Skeletal muscle satellite cell (primary cell): Measurements from ENCODE around the gene NKD1.

Experiments used
- H3K27me3 ChIP-seq: 2 replicates; pipeline ENCODE4 v1.7.0; 2013; ENCODE audit warnings: low read length; ENCODE audit not compliant: control insufficient read depth, insufficient read depth
- H3K36me3 ChIP-seq: 2 replicates; pipeline ENCODE4 v1.7.0; 2013; ENCODE audit warnings: mild to moderate bottlenecking, control low read depth, low read length; ENCODE audit not compliant: insufficient read depth
- H3K4me1 ChIP-seq: 2 replicates; pipeline ENCODE4 v1.7.0; 2013; ENCODE audit warnings: low read length; ENCODE audit not compliant: control insufficient read depth, insufficient read depth
- H3K4me2 ChIP-seq: 2 replicates; pipeline ENCODE4 v1.7.0; 2013; ENCODE audit warnings: mild to moderate bottlenecking, low read length
- H3K4me3 ChIP-seq: 2 replicates; pipeline ENCODE4 v1.7.0; 2013; ENCODE audit warnings: low read length
- H3K9ac ChIP-seq: 2 replicates; pipeline ENCODE4 v1.7.0; 2013; ENCODE audit warnings: mild to moderate bottlenecking, low read depth, low read length, moderate library complexity
- H3K9me3 ChIP-seq: replicated peaks from 2 replicates; pipeline ENCODE4 v1.7.0; 2013; ENCODE audit warnings: mild to moderate bottlenecking, control low read depth, low read length

Gene NKD1

DNA sequence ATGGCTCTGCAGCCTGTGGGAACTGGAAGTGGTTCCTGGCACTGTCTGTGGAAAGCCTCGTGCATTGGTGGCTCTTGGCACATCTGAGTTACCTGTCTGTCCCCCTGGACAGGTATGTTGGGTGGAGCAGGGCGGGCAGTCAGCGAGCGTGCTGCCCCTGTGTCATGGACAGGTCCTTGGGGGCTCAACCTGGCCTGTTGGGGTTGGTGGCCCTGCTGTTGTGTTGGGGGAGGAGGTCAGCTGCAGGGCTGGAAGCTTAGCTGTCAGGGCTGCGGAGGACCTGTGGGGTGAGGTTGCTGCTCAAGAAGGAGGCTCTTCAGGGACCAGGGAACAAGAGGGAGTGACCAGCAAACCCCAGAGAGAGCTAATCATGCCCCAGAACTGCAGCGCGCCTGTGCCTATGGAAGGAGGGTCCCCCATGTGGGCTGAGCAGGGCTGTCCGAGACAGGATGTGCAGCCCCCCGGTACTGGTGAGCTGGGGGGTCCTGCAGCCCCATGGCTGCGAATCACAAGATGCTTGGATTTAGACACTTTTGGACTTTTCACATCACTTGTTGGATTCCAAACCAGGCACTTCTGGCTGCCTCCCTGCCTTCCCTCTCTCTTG lies 7.2 kb downstream of the NKD1 start:
- no peaks in the 10 kb centered on the region for H3K4me1 ChIP-seq
- no peaks in the 10 kb centered on the region for H3K36me3 ChIP-seq
- H3K9ac ChIP-seq: no peak overlapping the region
- H3K9me3 ChIP-seq: no peaks in the 10 kb centered on the region
- H3K4me2 ChIP-seq: no peak overlapping the region
- peaks cover 23% of the 10 kb centered on the region for H3K27me3 ChIP-seq
- H3K4me3 ChIP-seq: no peak overlapping the region

DNA sequence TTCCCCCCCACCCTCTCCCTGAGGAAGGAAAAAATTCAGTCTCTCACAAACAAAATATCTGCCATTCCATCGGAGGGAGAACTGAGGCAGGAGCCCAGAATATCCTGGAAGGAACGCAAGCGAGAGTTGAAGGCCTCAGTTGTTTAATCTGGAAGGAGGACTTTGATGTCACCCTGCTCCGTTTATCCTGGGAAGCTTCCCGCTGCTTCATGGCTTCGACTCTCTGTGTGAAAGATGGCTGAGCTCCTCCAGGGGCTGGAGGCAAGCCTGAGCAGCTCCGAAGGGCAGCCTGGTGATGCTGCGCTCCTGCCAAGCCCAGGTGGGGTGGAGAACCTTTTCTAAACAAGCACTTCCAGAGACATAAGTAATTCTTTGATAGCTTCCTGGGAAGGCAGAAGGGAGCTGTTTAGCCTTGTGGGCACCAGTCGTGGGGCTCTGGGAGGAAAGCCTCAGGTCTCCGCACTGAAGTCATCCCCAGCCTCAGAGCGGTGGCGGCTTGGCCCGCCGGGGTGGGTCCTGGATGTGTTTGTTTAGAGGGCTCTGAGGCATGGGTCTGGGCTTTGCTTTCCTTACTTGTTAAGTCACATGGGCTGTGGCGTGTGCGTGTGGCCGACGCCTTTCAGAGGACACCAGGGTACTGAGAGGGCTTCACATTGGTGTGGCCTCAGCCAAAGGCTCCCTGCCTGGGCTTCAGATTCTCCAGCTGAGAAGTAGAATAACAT lies 7.9 kb downstream of the NKD1 start:
- H3K4me2 ChIP-seq: no peak overlapping the region
- no peaks in the 10 kb centered on the region for H3K9me3 ChIP-seq
- H3K4me3 ChIP-seq: no peak overlapping the region
- H3K27me3 ChIP-seq: peaks cover 17% of the 10 kb centered on the region
- no peaks in the 10 kb centered on the region for H3K36me3 ChIP-seq
- no peaks in the 10 kb centered on the region for H3K4me1 ChIP-seq
- no peak overlapping the region for H3K9ac ChIP-seq

GRCh38 chr16:50557046-50557445 lies 8.8 kb downstream of the NKD1 start:
- Histone ChIP-seq H3K9ac (no peak overlapping the region), H3K27me3 (peaks cover 10% of the 10 kb centered on the region)

DNA sequence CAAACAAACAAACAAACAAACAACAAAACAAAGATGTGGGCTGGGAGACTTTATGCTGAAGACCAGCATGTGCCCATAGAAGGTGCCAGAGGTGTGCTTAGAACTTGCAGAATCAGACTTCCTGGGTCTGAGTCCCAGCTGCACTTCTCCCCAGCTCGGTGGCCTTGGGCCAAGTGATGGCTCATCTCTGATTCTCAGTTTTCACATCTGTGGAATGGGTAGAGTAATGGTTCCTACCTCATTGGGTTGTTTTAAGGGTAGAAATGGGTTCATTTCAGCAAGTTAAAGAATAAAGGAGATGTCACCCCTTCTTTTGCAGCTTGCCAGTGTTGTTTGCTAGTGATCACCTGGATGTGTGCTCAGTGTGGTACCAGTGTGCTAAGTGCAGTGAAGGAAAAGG lies 10.7 kb downstream of the NKD1 start:
- Histone ChIP-seq H3K4me3 (no peak overlapping the region), H3K4me2 (no peak overlapping the region), H3K4me1 (no peaks in the 10 kb centered on the region), H3K9me3 (no peaks in the 10 kb centered on the region), H3K9ac (no peak overlapping the region), H3K27me3 (no peaks in the 10 kb centered on the region), H3K36me3 (no peaks in the 10 kb centered on the region)

More at GRCh38 chr16:50557046-50557445, 8.8 kb downstream of the NKD1 start:
- Histone ChIP-seq H3K4me2 (no peak overlapping the region), H3K4me1 (no peaks in the 10 kb centered on the region), H3K9me3 (no peaks in the 10 kb centered on the region), H3K36me3 (no peaks in the 10 kb centered on the region), H3K4me3 (no peak overlapping the region)

- H3K4me3 ChIP-seq: no peak overlapping the region
Observed at GRCh38 chr16:50559342-50559741, 11.1 kb downstream of the NKD1 start.

DNA sequence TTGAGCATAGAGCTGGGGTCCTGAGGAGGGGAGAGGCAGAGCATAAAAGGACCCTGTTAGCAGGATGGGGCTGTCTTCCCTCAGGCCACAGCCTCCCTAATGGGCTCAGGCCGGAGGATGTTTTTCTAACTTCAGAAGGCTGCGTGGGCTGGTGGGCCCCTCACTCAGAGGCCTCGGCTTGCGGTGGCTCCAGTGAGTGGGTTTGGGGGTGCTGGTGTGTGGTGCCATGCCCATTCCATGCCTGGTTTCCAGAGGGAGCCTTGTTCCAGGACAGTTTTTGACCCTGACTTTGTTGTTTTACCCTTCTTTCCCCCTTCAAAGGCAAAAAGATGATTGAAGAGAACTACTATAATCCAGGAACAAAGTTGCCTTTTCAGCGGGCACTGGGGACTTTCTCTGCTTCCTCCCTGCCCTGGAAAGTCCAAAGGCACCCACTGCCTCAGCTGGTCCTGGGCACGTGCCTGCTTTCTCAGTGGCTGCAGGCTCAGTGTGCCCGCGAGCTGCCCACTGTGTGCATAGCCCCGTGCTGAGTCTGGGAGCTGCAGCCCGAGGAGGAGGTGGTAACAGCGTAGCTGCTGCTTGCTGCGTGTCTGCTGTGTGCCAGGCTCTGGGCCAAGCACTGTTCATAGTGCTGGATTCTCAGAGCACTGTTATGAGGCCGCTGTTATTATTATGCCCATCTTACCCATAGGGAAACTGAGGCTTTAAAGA lies 11.8 kb downstream of the NKD1 start:
- Histone ChIP-seq H3K9me3 (no peaks in the 10 kb centered on the region), H3K4me3 (no peak overlapping the region), H3K36me3 (no peaks in the 10 kb centered on the region), H3K27me3 (no peaks in the 10 kb centered on the region), H3K4me1 (no peaks in the 10 kb centered on the region), H3K4me2 (no peak overlapping the region), H3K9ac (no peak overlapping the region)

More at GRCh38 chr16:50559342-50559741, 11.1 kb downstream of the NKD1 start:
- no peak overlapping the region for H3K4me2 ChIP-seq
- H3K4me1 ChIP-seq: no peaks in the 10 kb centered on the region
- H3K9ac ChIP-seq: no peak overlapping the region
- H3K27me3 ChIP-seq: no peaks in the 10 kb centered on the region
- no peaks in the 10 kb centered on the region for H3K9me3 ChIP-seq
- H3K36me3 ChIP-seq: no peaks in the 10 kb centered on the region

DNA sequence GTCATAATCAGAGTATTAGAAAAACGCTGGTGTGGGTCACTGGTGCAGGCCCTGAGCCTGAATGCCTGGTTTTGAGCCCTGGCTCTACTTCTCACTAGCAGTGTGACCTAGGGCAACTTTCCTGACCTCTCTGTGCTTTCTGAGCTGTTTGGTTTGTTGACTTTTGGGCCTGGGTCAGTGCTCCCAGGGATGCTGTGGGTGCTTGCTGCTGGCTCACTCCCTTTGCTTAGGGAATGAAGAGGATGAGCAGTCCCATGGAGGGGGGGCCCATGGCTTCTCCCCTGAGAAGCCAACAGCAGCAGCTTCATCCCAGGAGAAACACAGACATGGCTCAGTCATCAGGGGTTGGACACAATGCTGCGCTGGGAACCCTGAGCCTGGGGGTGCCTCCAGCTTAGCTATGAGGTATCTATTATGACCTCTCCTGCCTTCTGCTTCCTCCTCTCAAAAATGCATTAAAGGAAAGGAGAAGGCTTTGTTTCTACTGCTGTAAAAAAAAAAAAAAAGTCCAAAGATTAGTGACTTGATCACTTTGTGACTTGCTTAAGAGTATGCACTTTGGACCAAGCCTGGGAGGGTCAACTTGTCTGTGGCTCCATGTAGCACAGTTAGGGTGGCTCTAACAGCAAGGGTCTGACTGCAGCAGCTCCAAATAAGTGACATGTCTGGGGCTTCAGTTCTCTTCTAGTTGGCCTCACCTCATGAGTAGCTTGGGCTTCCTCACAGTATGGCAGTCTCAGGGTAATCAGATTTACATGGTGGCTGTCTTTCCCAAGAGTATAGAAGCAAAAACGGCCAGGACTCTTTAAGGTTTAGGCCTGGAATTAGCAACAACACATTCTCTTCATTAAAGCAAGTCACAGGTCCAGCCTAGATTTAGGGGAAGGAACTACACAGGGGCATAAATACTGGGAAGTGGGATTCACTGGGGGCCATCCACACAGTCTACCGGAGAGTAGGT lies 13.0 kb downstream of the NKD1 start:
- Histone ChIP-seq H3K36me3 (no peaks in the 10 kb centered on the region), H3K27me3 (no peaks in the 10 kb centered on the region), H3K4me1 (no peaks in the 10 kb centered on the region), H3K9me3 (no peaks in the 10 kb centered on the region), H3K9ac (no peak overlapping the region), H3K4me2 (no peak overlapping the region), H3K4me3 (no peak overlapping the region)

GRCh38 chr16:50562657-50563056 lies 14.5 kb downstream of the NKD1 start:
- no peak overlapping the region for H3K9ac ChIP-seq
- H3K4me2 ChIP-seq: no peak overlapping the region
- no peaks in the 10 kb centered on the region for H3K36me3 ChIP-seq
- H3K9me3 ChIP-seq: no peaks in the 10 kb centered on the region
- no peaks in the 10 kb centered on the region for H3K4me1 ChIP-seq
- H3K27me3 ChIP-seq: no peaks in the 10 kb centered on the region
- no peak overlapping the region for H3K4me3 ChIP-seq

DNA sequence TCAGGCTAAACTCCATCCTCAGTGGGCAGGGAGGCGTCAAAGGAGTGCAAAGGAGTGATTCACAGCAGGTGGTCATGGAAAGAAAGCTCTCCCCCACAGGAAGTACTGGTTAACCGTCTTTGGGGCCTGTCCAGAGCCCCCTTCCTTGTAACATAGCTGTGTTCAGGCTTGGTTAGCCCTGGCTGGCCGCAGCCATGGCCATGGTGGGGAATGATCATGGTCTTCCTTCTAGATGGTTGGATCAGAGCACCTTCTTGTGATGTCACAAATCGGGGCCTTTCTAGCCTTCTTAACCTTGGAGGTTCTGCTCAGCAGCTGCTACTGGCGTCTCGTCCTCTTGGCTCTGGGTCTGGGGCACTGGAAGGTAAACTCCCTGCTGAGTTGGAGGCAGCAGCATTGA lies 15.8 kb downstream of the NKD1 start:
- Histone ChIP-seq H3K9ac (no peak overlapping the region), H3K27me3 (peaks cover 2% of the 10 kb centered on the region), H3K36me3 (no peaks in the 10 kb centered on the region), H3K4me1 (no peaks in the 10 kb centered on the region), H3K9me3 (no peaks in the 10 kb centered on the region), H3K4me3 (no peak overlapping the region), H3K4me2 (no peak overlapping the region)

- H3K36me3 ChIP-seq: no peaks in the 10 kb centered on the region
- H3K4me3 ChIP-seq: no peak overlapping the region
- no peak overlapping the region for H3K4me2 ChIP-seq
- H3K9ac ChIP-seq: no peak overlapping the region
- peaks cover 6% of the 10 kb centered on the region for H3K27me3 ChIP-seq
- no peaks in the 10 kb centered on the region for H3K9me3 ChIP-seq
- no peaks in the 10 kb centered on the region for H3K4me1 ChIP-seq
Observed at GRCh38 chr16:50565428-50565827, 17.2 kb downstream of the NKD1 start.
